WTC11 (cell line): ENCODE results near the gene SORL1.

Experiments
- ARID4B ChIP-seq: sonication (generic); formaldehyde crosslinking; IDR thresholded peaks from 2 replicates; pipeline ENCODE4 v1.8.0; 2023; ENCODE audit warnings: missing genetic modification reagents, mild to moderate bottlenecking, borderline replicate concordance
- CTCF ChIP-seq: fragments of 200-600 bp; IDR thresholded peaks from 2 replicates; pipeline ENCODE4 v1.8.0; 2022; ENCODE audit warnings: antibody characterized with exemption
- TCF7 ChIP-seq: sonication (generic); formaldehyde crosslinking; IDR thresholded peaks from 2 replicates; pipeline ENCODE4 v1.8.0; 2022; ENCODE audit warnings: mild to moderate bottlenecking, low read depth, missing genetic modification reagents, moderate library complexity
- USF2 ChIP-seq: sonication (generic); formaldehyde crosslinking; IDR thresholded peaks from 2 replicates; pipeline ENCODE4 v1.8.1; 2023; ENCODE audit warnings: mild to moderate bottlenecking, missing genetic modification reagents, moderate library complexity
- ZBTB43 ChIP-seq: sonication (generic); formaldehyde crosslinking; IDR thresholded peaks from 2 replicates; pipeline ENCODE4 v1.8.1; 2023; ENCODE audit warnings: mild to moderate bottlenecking, missing genetic modification reagents

GRCh38 chr11:121437018-121437685 is 15.0 kb upstream of the SORL1 start:
- TF ChIP-seq TCF7 (CRISPR knock-in tag) (no peak), CTCF (no peak), ARID4B (no peak), USF2 (CRISPR knock-in tag) (no peak), ZBTB43 (CRISPR knock-in tag) (no peak)
